HG03571 (cell line): ENCODE data around the gene GMEB2.
"Not testable (repeated sequence)": the region's sequence is repeated elsewhere in the genome, so short reads cannot be mapped to it uniquely, and the experiment has no call there.

Experiments used
- ATAC-seq: cut with Tn5 transposase; IDR thresholded peaks from one replicate; pipeline ENCODE4 v1.9.1; 2021; ENCODE audit not compliant: unreplicated experiment

Gene GMEB2

GRCh38 chr20:63657937-63658748 is 31.2 kb upstream of the GMEB2 start, which contains the start of gene RTEL1:
TSS of gene RTEL1 (plus strand) at chr20:63658312. CDS start at chr20:63659403, 1,091 bp downstream.
- ATAC-seq = peak; percentile 77

GRCh38 chr20:63657260-63657936 is 30.5 kb upstream of the GMEB2 start:
- ATAC-seq = no peak

GRCh38 chr20:63656451-63656850 is 29.6 kb upstream of the GMEB2 start:
- ATAC-seq = no peak

GRCh38 chr20:63655249-63655648 is 28.3 kb upstream of the GMEB2 start:
- ATAC-seq = no peak

GRCh38 chr20:63653974-63654668 is 27.2 kb upstream of the GMEB2 start:
- ATAC-seq = no peak

- ATAC-seq = no peak
Observed at GRCh38 chr20:63653041-63653973, 26.4 kb upstream of the GMEB2 start, which contains the start of gene STMN3. TSS of gene STMN3 (minus strand) at chr20:63653424. CDS start at chr20:63653345, 79 bp downstream.

- ATAC-seq = no peak
Observed at GRCh38 chr20:63652192-63652980, 25.5 kb upstream of the GMEB2 start.

GRCh38 chr20:63651942-63652191 is 25.0 kb upstream of the GMEB2 start:
- ATAC-seq = no peak

- ATAC-seq = not testable (repeated sequence)
Observed at GRCh38 chr20:63650486-63650885, 23.6 kb upstream of the GMEB2 start.

- ATAC-seq = no peak
Observed at GRCh38 chr20:63648895-63649589, 22.1 kb upstream of the GMEB2 start.

GRCh38 chr20:63648190-63648589 is 21.3 kb upstream of the GMEB2 start:
- ATAC-seq = no peak

- no peak for ATAC-seq
Observed at GRCh38 chr20:63645218-63645617, 18.3 kb upstream of the GMEB2 start.

GRCh38 chr20:63643946-63644345 is 17.0 kb upstream of the GMEB2 start:
- no peak for ATAC-seq

GRCh38 chr20:63643499-63643898 is 16.6 kb upstream of the GMEB2 start:
- ATAC-seq = no peak

GRCh38 chr20:63642527-63643247 is 15.8 kb upstream of the GMEB2 start:
- ATAC-seq = no peak

- peak; percentile 59 for ATAC-seq
Observed at GRCh38 chr20:63641792-63642523, 15.1 kb upstream of the GMEB2 start.

- ATAC-seq = no peak
Observed at GRCh38 chr20:63641146-63641791, 14.4 kb upstream of the GMEB2 start.

- not testable (repeated sequence) for ATAC-seq
Observed at GRCh38 chr20:63640686-63641085, 13.8 kb upstream of the GMEB2 start.
